Transverse colon (tissue), 4 donors: ENCODE data around the gene ANAPC10.

Source experiments
- CTCF ChIP-seq, 5 experiments: fragments of 200-600 bp in 3 of 5; fragments of 450-650 bp in 2 of 5; sonication (generic) in 3 of 5; IDR thresholded peaks; 1 replicate in 2 of 5; 2 replicates in 3 of 5; pipeline ENCODE4 v1.5.1; 2016 to 2017; ENCODE audit warnings: antibody characterized with exemption in 5 of 5, inconsistent platforms in 3 of 5, mild to moderate bottlenecking in 2 of 5, moderate library complexity in 1 of 5
- EP300 ChIP-seq: sonication (generic); formaldehyde crosslinking; IDR thresholded peaks from one replicate; pipeline ENCODE4 v1.6.1; 2017; ENCODE audit warnings: antibody characterized with exemption, low read depth
- POLR2A ChIP-seq: fragments of 450-650 bp; IDR thresholded peaks from one replicate; pipeline ENCODE4 v1.6.1; 2016; ENCODE audit warnings: antibody characterized with exemption, mild to moderate bottlenecking, moderate library complexity
- POLR2AphosphoS5 ChIP-seq, 3 donors: sonication (generic); formaldehyde crosslinking; IDR thresholded peaks; one replicate each; pipeline ENCODE4 v1.6.1; 2016; ENCODE audit warnings: antibody characterized with exemption in 3 of 3

- TF ChIP-seq POLR2A, result no peak
- no peak for TF ChIP-seq CTCF (IDR thresholded peaks at IDR 0.05)
- TF ChIP-seq EP300, result no peak
- TF ChIP-seq POLR2AphosphoS5 (IDR thresholded peaks at IDR 0.05), result no peak
Measured at GRCh38 chr4:145044341-145044740, 53.7 kb downstream of the ANAPC10 start.
